IMR-90 (cell line): ENCODE data around the gene KAT2A. TPM values are rescaled to one million over a fixed set of nuclear protein-coding genes. Genes with fewer than 3 reads are reported as not detected.

Experiments
- ATAC-seq: fragments of 200-7000 bp; cut with Tn5 transposase; 2 replicates; pipeline ENCODE4 v1.9.1; 2020; ENCODE audit warnings: low read depth, mild to moderate bottlenecking, moderate library complexity
- BruUV-seq: library from RNA; stranded (reverse); fragments of 400-500 nt; replicated peaks from 2 replicates; lab custom pipeline; 2021; lab: Mats Ljungman, UMichigan
- CTCF ChIA-PET: fragments of 300-600 bp; formaldehyde crosslinking; extraction: SDS; loops from one replicate; lab custom pipeline; 2021; ENCODE audit warnings: antibody characterized with exemption; lab: Yijun Ruan, JAX
- POLR2A ChIA-PET: fragments of 300-600 bp; sonication (Branson Sonifier 250); formaldehyde crosslinking; loops from one replicate; lab custom pipeline; 2022; ENCODE audit warnings: antibody characterized with exemption; ENCODE audit not compliant: unreplicated experiment; lab: Charles Lee
- DNase-seq: peaks from one replicate; pipeline ENCODE4 v3.0.0; 2013
- H2AFZ ChIP-seq: replicated peaks from 2 replicates; pipeline ENCODE3; 2013; ENCODE audit warnings: low read length, mild to moderate bottlenecking; ENCODE audit not compliant: poor library complexity
- H2AK5ac ChIP-seq: 2 replicates; pipeline ENCODE4 v1.6.1; 2013; ENCODE audit warnings: low read depth, low read length, inconsistent platforms
- H2AK9ac ChIP-seq: replicated peaks from 2 replicates; pipeline ENCODE3; 2013; ENCODE audit warnings: mild to moderate bottlenecking, low read depth, low read length, moderate library complexity; ENCODE audit not compliant: poor library complexity
- H2BK120ac ChIP-seq: 2 replicates; pipeline ENCODE4 v1.6.1; 2013; ENCODE audit warnings: low read depth, low read length, inconsistent platforms
- H2BK15ac ChIP-seq: 3 replicates; pipeline ENCODE4 v1.6.1; 2013; ENCODE audit warnings: low read depth, low read length, inconsistent platforms
- H2BK20ac ChIP-seq: 2 replicates; pipeline ENCODE4 v1.6.1; 2013; ENCODE audit warnings: low read depth, mild to moderate bottlenecking, inconsistent platforms, low read length, moderate library complexity
- H2BK5ac ChIP-seq: 2 replicates; pipeline ENCODE4 v1.6.1; 2013; ENCODE audit warnings: mild to moderate bottlenecking, low read depth, low read length, inconsistent platforms; ENCODE audit not compliant: poor library complexity, severe bottlenecking
- H3K14ac ChIP-seq: replicated peaks from 2 replicates; pipeline ENCODE4 v1.6.1; 2013; ENCODE audit warnings: low read depth, low read length, inconsistent platforms
- H3K18ac ChIP-seq: 2 replicates; pipeline ENCODE4 v1.6.1; 2013; ENCODE audit warnings: low read depth, low read length, control low read depth
- H3K23ac ChIP-seq: 2 replicates; pipeline ENCODE4 v1.6.1; 2013; ENCODE audit warnings: low read depth, low read length, inconsistent platforms
- H3K27ac ChIP-seq: 2 replicates; pipeline ENCODE4 v1.5.1; 2013; ENCODE audit warnings: mild to moderate bottlenecking, control low read depth, low read length; ENCODE audit not compliant: insufficient read depth
- H3K27me3 ChIP-seq: 2 replicates; pipeline ENCODE4 v1.6.1; 2013; ENCODE audit warnings: low read length; ENCODE audit not compliant: control insufficient read depth, insufficient read depth
- H3K36me3 ChIP-seq: 2 replicates; pipeline ENCODE4 v1.6.1; 2013; ENCODE audit warnings: low read length, mixed read lengths; ENCODE audit not compliant: control insufficient read depth, insufficient read depth
- H3K4ac ChIP-seq: 2 replicates; pipeline ENCODE4 v1.6.1; 2013; ENCODE audit warnings: low read depth, low read length, inconsistent platforms
- H3K4me1 ChIP-seq: 2 replicates; pipeline ENCODE4 v1.6.1; 2013; ENCODE audit warnings: low read length, mixed read lengths; ENCODE audit not compliant: control insufficient read depth, insufficient read depth
- H3K4me2 ChIP-seq: 2 replicates; pipeline ENCODE4 v1.6.1; 2013; ENCODE audit warnings: low read depth, mild to moderate bottlenecking, control low read depth, low read length, moderate library complexity
- H3K4me3 ChIP-seq: 2 replicates; pipeline ENCODE4 v1.5.1; 2013; ENCODE audit warnings: low read depth, mild to moderate bottlenecking, control low read depth, low read length, moderate library complexity; ENCODE audit not compliant: insufficient read depth
- H3K56ac ChIP-seq: 2 replicates; pipeline ENCODE4 v1.6.1; 2013; ENCODE audit warnings: low read length, inconsistent platforms; ENCODE audit not compliant: insufficient read depth; ENCODE audit errors: extremely low read depth
- H3K79me1 ChIP-seq, 2 experiments: 2 replicates each; pipeline ENCODE4 v1.6.1; 2013; ENCODE audit warnings: low read length in 2 of 2, inconsistent platforms in 1 of 2, low read depth in 1 of 2
- H3K9ac ChIP-seq: 2 replicates; pipeline ENCODE4 v1.6.1; 2013; ENCODE audit warnings: low read depth, low read length, control low read depth
- H3K9me1 ChIP-seq: 2 replicates; pipeline ENCODE4 v1.6.1; 2013; ENCODE audit warnings: low read length, inconsistent platforms; ENCODE audit not compliant: insufficient read depth
- H3K9me3 ChIP-seq: 2 replicates; pipeline ENCODE4 v1.6.1; 2013; ENCODE audit warnings: low read length; ENCODE audit not compliant: control insufficient read depth, insufficient read depth
- H4K20me1 ChIP-seq: 2 replicates; pipeline ENCODE4 v1.6.1; 2013; ENCODE audit warnings: low read length, inconsistent platforms; ENCODE audit not compliant: insufficient read depth
- H4K5ac ChIP-seq: 2 replicates; pipeline ENCODE4 v1.6.1; 2013; ENCODE audit warnings: mild to moderate bottlenecking, low read depth, low read length, control low read depth
- H4K8ac ChIP-seq, 2 experiments: 2 replicates each; pipeline ENCODE4 v1.6.1; 2013; ENCODE audit warnings: low read depth in 2 of 2, low read length in 2 of 2, control low read depth in 1 of 2, inconsistent platforms in 1 of 2
- H4K91ac ChIP-seq: 2 replicates; pipeline ENCODE4 v1.6.1; 2013; ENCODE audit warnings: low read depth, low read length, inconsistent platforms; ENCODE audit not compliant: insufficient read depth
- BHLHE40 ChIP-seq: fragments of 150-350 bp; IDR thresholded peaks from 2 replicates; pipeline ENCODE4 v1.6.1; 2016; ENCODE audit warnings: mild to moderate bottlenecking, low read depth, low read length
- CEBPB ChIP-seq: IDR thresholded peaks from 2 replicates; pipeline ENCODE4 v1.6.1; 2012; ENCODE audit warnings: low read depth, low read length, improper control_type of control experiment
- CHD1 ChIP-seq: IDR thresholded peaks from 2 replicates; pipeline ENCODE4 v1.6.1; 2012; ENCODE audit warnings: low read depth, low read length, improper control_type of control experiment
- CTCF ChIP-seq: conservative IDR thresholded peaks from 2 replicates; pipeline ENCODE4 v1.5.1; 2012; ENCODE audit warnings: mild to moderate bottlenecking, low read depth, low read length, improper control_type of control experiment
- ELK1 ChIP-seq: fragments of 150-350 bp; IDR thresholded peaks from 2 replicates; pipeline ENCODE4 v1.6.1; 2016; ENCODE audit warnings: low read depth, mild to moderate bottlenecking, low read length, moderate library complexity, borderline replicate concordance
- MAFK ChIP-seq: IDR thresholded peaks from 2 replicates; pipeline ENCODE4 v1.6.1; 2012; ENCODE audit warnings: low read depth, low read length, improper control_type of control experiment
- MAZ ChIP-seq: IDR thresholded peaks from 2 replicates; pipeline ENCODE4 v1.6.1; 2012; ENCODE audit warnings: low read depth, mild to moderate bottlenecking, low read length, improper control_type of control experiment, moderate library complexity, borderline replicate concordance
- MXI1 ChIP-seq: IDR thresholded peaks from 2 replicates; pipeline ENCODE4 v1.6.1; 2012; ENCODE audit warnings: low read depth, mild to moderate bottlenecking, low read length, moderate library complexity, borderline replicate concordance
- NFE2L2 ChIP-seq: fragments of 150-350 bp; IDR thresholded peaks from 2 replicates; pipeline ENCODE4 v1.6.1; 2016; ENCODE audit warnings: low read depth, mild to moderate bottlenecking, low read length
- POLR2A ChIP-seq: IDR thresholded peaks from 2 replicates; pipeline ENCODE4 v1.6.1; 2012; ENCODE audit warnings: mild to moderate bottlenecking, low read depth, low read length
- RAD21 ChIP-seq: IDR thresholded peaks from 2 replicates; pipeline ENCODE4 v1.6.1; 2012; ENCODE audit warnings: low read length, improper control_type of control experiment
- RCOR1 ChIP-seq: IDR thresholded peaks from 2 replicates; pipeline ENCODE4 v1.6.1; 2012; ENCODE audit warnings: mild to moderate bottlenecking, low read length, improper control_type of control experiment; ENCODE audit not compliant: insufficient replicate concordance
- SMC3 ChIP-seq: fragments of 150-350 bp; IDR thresholded peaks from 2 replicates; pipeline ENCODE4 v1.6.1; 2016; ENCODE audit warnings: low read depth, mild to moderate bottlenecking, antibody characterized with exemption, low read length, moderate library complexity
- WGBS, 2 experiments: methylation state at CpG; one replicate each; pipeline versions ENCODE4 v1.1.5 to v1.1.7; 2013; ENCODE audit warnings: missing lambda C conversion rate in 2 of 2; ENCODE audit not compliant: insufficient read length in 1 of 2; ENCODE audit errors: extremely low coverage in 2 of 2; 5-methylcytosine and 5-hydroxymethylcytosine counted together
- dilution Hi-C: fragments of 300-500 bp; cut with HindIII; formaldehyde crosslinking; loops from one replicate; pipeline ENCODE4 v1.14.3; 2018; ENCODE audit warnings: low sequenced_read_pairs; ENCODE audit not compliant: unreplicated experiment
- in situ Hi-C: fragments of 300-500 bp; cut with MboI; formaldehyde crosslinking; loops from 3 replicates; pipeline ENCODE4 v1.14.3; 2019; ENCODE audit warnings: low sequenced_read_pairs, inconsistent platforms, mixed read lengths
- intact Hi-C: fragments of 100-400 bp; cut with micrococcal nuclease; formaldehyde crosslinking; loops from 2 replicates; pipeline ENCODE4 v1.10.0; 2022
- polyA plus RNA-seq, 3 experiments: library from polyadenylated mRNA; depleted of rRNA; stranded (reverse); fragments of >200 nt; gene quantifications; 2 replicates each; pipeline ENCODE4 v1.2.3, GENCODE V29; 2012; ENCODE audit warnings: low replicate concordance in 1 of 3
- total RNA-seq: library from RNA; depleted of rRNA; stranded (reverse); fragments of >200 nt; gene quantifications from 2 replicates; pipeline ENCODE4 v1.2.3, GENCODE V29; 2012

Gene KAT2A
- total and polyA plus RNA-seq, 2 of the 4 experiments (the other 2 are of a cell fraction) = 6.3 to 28.2 TPM

- TF ChIP-seq RAD21 = no peak
- TF ChIP-seq MAFK = no peak
- TF ChIP-seq MAZ = no peak
These were observed 32.4 kb downstream of the KAT2A start (continued) for GRCh38 chr17:42088736-42089135.

- H3K27me3 ChIP-seq = peaks cover 42% of the 10 kb centered on the region
- H3K14ac ChIP-seq = no peak overlapping the region
- ChIA-PET CTCF (no interaction called here), POLR2A (no interaction called here)
- dilution Hi-C loops (no loop called here), in situ Hi-C loops (no loop called here), intact Hi-C loops (no loop called here)
- no TSS peak for BruUV-seq
- DNase-seq (no peak), ATAC-seq (no peak)
- 70% methylated on average over 2 of the region's 20 CpGs; no CpG with 5 or more reads in 1 of the 2 experiments for WGBS, 2 experiments
- H2BK20ac ChIP-seq = no peak overlapping the region
- no peak overlapping the region for H3K23ac ChIP-seq
- H2AK9ac ChIP-seq = no peak overlapping the region
- no peak overlapping the region for H3K18ac ChIP-seq
- TF ChIP-seq CTCF = no peak
- TF ChIP-seq POLR2A = no peak
- TF ChIP-seq BHLHE40 = no peak
- TF ChIP-seq NFE2L2 = no peak
- no peak for TF ChIP-seq CHD1
- no peak for TF ChIP-seq RAD21
- no peak for TF ChIP-seq MAZ
- no peak for TF ChIP-seq RCOR1
- TF ChIP-seq CEBPB = no peak
- TF ChIP-seq ELK1 = no peak
- no peak for TF ChIP-seq SMC3
- TF ChIP-seq MXI1 = no peak
- no peak for TF ChIP-seq MAFK
- no peak overlapping the region for H2BK120ac ChIP-seq
- no peaks in the 10 kb centered on the region for H4K20me1 ChIP-seq
- no peak overlapping the region for H2BK15ac ChIP-seq
- H3K9ac ChIP-seq = no peak overlapping the region
- no peak overlapping the region for H3K4me3 ChIP-seq
- H4K91ac ChIP-seq = no peak overlapping the region
- no peak overlapping the region for H3K4ac ChIP-seq
- H3K4me1 ChIP-seq = no peaks in the 10 kb centered on the region
- H3K4me2 ChIP-seq = no peak overlapping the region
- no peaks in the 10 kb centered on the region for H3K79me1 ChIP-seq
- no peaks in the 10 kb centered on the region for H3K9me1 ChIP-seq
- H4K8ac ChIP-seq = no peak overlapping the region
- no peak overlapping the region for H2BK5ac ChIP-seq
- H3K9me3 ChIP-seq = no peaks in the 10 kb centered on the region
- no peak overlapping the region for H2AFZ ChIP-seq
- no peaks in the 10 kb centered on the region for H3K36me3 ChIP-seq
- no peak overlapping the region for H4K5ac ChIP-seq
- no peak overlapping the region for H2AK5ac ChIP-seq
- H3K56ac ChIP-seq = no peak overlapping the region
- H3K27ac ChIP-seq = no peak overlapping the region
These were observed 33.1 kb downstream of the KAT2A start for GRCh38 chr17:42087736-42088705.
